Stomach (tissue), 4 donors: ENCODE measurements around the gene JAG2.

Source experiments
- POLR2A ChIP-seq, 4 donors: fragments of 450-650 bp; IDR thresholded peaks; one replicate each; pipeline ENCODE4 v1.6.1; 2016; ENCODE audit warnings: antibody characterized with exemption in 4 of 4, control low read depth in 2 of 4, mild to moderate bottlenecking in 1 of 4, moderate library complexity in 1 of 4
- TF ChIP-seq, protein P1 (sequence below), 7 experiments: fragments of 450-650 bp in 4 of 7; fragments of 200-600 bp in 3 of 7; sonication (generic) in 3 of 7; IDR thresholded peaks; one replicate each; pipeline ENCODE4 v1.5.1; 2016 to 2019; ENCODE audit warnings: antibody characterized with exemption in 7 of 7, control low read depth in 2 of 7, mild to moderate bottlenecking in 1 of 7

DNA sequence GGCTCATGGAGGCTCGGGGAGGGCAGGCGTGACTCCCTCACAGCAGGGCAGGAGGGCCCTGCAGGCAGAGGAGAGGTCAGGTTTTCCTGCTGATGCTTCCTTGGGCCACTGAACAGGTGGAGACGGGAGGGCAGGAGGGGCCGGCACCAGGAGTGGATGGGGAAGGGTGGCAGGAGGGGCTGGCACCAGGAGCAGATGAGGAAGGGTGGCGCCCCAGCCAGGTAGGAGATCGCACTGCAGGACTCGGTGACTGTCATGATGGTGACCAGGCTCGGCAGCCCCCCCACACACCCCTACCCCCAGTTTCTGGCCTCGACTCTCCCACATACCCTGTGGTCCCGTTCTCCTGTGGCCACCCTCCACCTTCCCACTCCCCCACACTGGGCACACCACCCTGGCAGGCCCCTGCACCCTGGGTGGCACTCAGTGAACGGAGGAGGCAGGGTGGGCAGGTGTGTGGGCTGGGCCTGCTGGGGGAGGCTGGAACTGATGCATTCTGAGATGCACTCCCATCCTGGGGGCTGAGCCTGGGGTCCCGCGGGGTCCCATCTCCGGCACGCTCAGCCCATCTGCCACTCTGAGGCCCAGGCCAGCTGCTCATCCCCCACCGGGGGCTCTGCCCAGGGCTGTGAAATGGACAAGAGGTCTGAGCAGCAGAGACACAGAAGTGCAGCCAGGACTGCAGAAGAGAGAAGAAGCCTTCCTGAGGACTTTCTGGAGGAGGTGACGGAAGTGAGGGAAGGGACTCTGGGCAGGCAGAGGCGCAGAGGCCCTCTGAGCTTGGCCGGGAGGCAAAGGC lies 9.7 kb upstream of the JAG2 start:
- TF ChIP-seq POLR2A (IDR thresholded peaks at IDR 0.05), result no peak
- TF ChIP-seq, protein P1, sequence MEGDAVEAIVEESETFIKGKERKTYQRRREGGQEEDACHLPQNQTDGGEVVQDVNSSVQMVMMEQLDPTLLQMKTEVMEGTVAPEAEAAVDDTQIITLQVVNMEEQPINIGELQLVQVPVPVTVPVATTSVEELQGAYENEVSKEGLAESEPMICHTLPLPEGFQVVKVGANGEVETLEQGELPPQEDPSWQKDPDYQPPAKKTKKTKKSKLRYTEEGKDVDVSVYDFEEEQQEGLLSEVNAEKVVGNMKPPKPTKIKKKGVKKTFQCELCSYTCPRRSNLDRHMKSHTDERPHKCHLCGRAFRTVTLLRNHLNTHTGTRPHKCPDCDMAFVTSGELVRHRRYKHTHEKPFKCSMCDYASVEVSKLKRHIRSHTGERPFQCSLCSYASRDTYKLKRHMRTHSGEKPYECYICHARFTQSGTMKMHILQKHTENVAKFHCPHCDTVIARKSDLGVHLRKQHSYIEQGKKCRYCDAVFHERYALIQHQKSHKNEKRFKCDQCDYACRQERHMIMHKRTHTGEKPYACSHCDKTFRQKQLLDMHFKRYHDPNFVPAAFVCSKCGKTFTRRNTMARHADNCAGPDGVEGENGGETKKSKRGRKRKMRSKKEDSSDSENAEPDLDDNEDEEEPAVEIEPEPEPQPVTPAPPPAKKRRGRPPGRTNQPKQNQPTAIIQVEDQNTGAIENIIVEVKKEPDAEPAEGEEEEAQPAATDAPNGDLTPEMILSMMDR (IDR thresholded peaks at IDR 0.05), result no peak
